Prostate gland (tissue), 2 donors: Measurements from ENCODE around the gene DPP10.

Source experiments
- POLR2AphosphoS5 ChIP-seq: sonication (generic); formaldehyde crosslinking; IDR thresholded peaks from one replicate; pipeline ENCODE4 v1.6.1; 2017; ENCODE audit warnings: antibody characterized with exemption
- TF ChIP-seq, protein P1 (sequence below), 4 experiments: fragments of 200-600 bp in 2 of 4; fragments of 450-650 bp in 2 of 4; sonication (generic) in 2 of 4; IDR thresholded peaks; 1 replicate in 3 of 4; 2 replicates in 1 of 4; pipeline ENCODE4 v1.5.1; 2016 to 2019; ENCODE audit warnings: antibody characterized with exemption in 4 of 4, mild to moderate bottlenecking in 2 of 4, moderate library complexity in 2 of 4

DNA sequence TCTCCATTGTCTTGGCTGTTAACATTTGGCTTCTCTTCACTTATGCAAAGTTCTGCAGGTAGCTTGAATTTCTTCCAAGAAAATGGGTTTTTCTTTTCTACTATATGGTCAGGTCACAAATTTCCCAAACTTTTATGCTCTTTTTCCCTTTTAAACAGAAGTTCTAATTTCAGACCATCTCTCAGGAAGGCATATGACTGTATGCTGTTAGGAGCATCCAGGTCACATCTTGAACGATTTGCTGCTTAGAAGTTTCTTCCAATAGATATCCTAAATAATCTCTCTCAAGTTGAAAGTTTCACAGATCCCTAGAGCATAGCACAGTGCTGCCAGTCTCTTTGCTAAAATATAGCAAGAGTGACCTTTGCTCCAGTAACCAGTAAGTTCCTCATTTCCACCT is 932.5 kb downstream of the DPP10 start:
- TF ChIP-seq, protein P1, sequence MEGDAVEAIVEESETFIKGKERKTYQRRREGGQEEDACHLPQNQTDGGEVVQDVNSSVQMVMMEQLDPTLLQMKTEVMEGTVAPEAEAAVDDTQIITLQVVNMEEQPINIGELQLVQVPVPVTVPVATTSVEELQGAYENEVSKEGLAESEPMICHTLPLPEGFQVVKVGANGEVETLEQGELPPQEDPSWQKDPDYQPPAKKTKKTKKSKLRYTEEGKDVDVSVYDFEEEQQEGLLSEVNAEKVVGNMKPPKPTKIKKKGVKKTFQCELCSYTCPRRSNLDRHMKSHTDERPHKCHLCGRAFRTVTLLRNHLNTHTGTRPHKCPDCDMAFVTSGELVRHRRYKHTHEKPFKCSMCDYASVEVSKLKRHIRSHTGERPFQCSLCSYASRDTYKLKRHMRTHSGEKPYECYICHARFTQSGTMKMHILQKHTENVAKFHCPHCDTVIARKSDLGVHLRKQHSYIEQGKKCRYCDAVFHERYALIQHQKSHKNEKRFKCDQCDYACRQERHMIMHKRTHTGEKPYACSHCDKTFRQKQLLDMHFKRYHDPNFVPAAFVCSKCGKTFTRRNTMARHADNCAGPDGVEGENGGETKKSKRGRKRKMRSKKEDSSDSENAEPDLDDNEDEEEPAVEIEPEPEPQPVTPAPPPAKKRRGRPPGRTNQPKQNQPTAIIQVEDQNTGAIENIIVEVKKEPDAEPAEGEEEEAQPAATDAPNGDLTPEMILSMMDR (IDR thresholded peaks at IDR 0.05): no peak
- no peak for TF ChIP-seq POLR2AphosphoS5
